ENCODE data around the gene PNO1.

Gene PNO1

GRCh38 chr2:68121873-68122679 is 35.6 kb upstream of the PNO1 start:
- peak; percentile 73 for DNase-seq (ENCODE audit: low read depth)
- TF ChIP-seq CTCF (IDR thresholded peaks at IDR 0.05; ENCODE audit: low read depth, low read length, missing control alignments) = peak; percentile 95
- no peak overlapping the region; the same call in 1 of the 2 replicates for H3K4me3 ChIP-seq (ENCODE audit: low read depth, low read length)

GRCh38 chr2:68122680-68122964 is 35.1 kb upstream of the PNO1 start:
- no peak overlapping the region for H3K4me3 ChIP-seq (ENCODE audit: low read depth, low read length)
- DNase-seq (ENCODE audit: low read depth) = no peak
- TF ChIP-seq CTCF (IDR thresholded peaks at IDR 0.05; ENCODE audit: low read depth, low read length, missing control alignments) = no peak

GRCh38 chr2:68124321-68124720 is 33.4 kb upstream of the PNO1 start:
- H3K4me3 ChIP-seq (ENCODE audit: low read depth, low read length) = no peak overlapping the region
- TF ChIP-seq CTCF (IDR thresholded peaks at IDR 0.05; ENCODE audit: low read depth, low read length, missing control alignments) = no peak
- no peak for DNase-seq (ENCODE audit: low read depth)

GRCh38 chr2:68125821-68126220 is 31.9 kb upstream of the PNO1 start:
- DNase-seq (ENCODE audit: low read depth) = no peak
- H3K4me3 ChIP-seq (ENCODE audit: low read depth, low read length) = no peak overlapping the region
- no peak for TF ChIP-seq CTCF (IDR thresholded peaks at IDR 0.05; ENCODE audit: low read depth, low read length, missing control alignments)

- DNase-seq (ENCODE audit: low read depth) = no peak
- no peak overlapping the region for H3K4me3 ChIP-seq (ENCODE audit: low read depth, low read length)
- TF ChIP-seq CTCF (IDR thresholded peaks at IDR 0.05; ENCODE audit: low read depth, low read length, missing control alignments) = no peak
Measured at GRCh38 chr2:68126561-68126960, 31.1 kb upstream of the PNO1 start.

- H3K4me3 ChIP-seq (ENCODE audit: low read depth, low read length) = no peak overlapping the region
- TF ChIP-seq CTCF (IDR thresholded peaks at IDR 0.05; ENCODE audit: low read depth, low read length, missing control alignments) = no peak
- DNase-seq (ENCODE audit: low read depth) = peak; percentile 51
Measured at GRCh38 chr2:68127358-68128242, 30.1 kb upstream of the PNO1 start.
